MCF 10A (cell line): ENCODE results near the gene F8. TPM values are rescaled to one million over a fixed set of nuclear protein-coding genes. Genes with fewer than 3 reads are reported as not detected.
A peak's percentile ranks its signal among the peaks of the same experiment; 100 is the strongest.
"Not testable (repeated sequence)": the region's sequence is repeated elsewhere in the genome, so short reads cannot be mapped to it uniquely, and the experiment has no call there.

ENCODE experiments used
- BruUV-seq: library from RNA; stranded (reverse); fragments of 400-500 nt; replicated peaks from 2 replicates; lab custom pipeline; 2021; lab: Mats Ljungman, UMichigan
- CTCF ChIA-PET: fragments of 300-600 bp; sonication (Branson Sonifier 250); formaldehyde crosslinking; extraction: SDS; loops from one replicate; lab custom pipeline; 2021; ENCODE audit warnings: antibody characterized with exemption, inconsistent platforms; lab: Yijun Ruan, JAX
- POLR2A ChIA-PET: fragments of 300-600, 350-650 bp; sonication (Branson Sonifier 250); formaldehyde crosslinking; extraction: SDS; loops from one replicate; lab custom pipeline; 2020; ENCODE audit warnings: antibody characterized with exemption, inconsistent platforms; lab: Yijun Ruan, JAX
- DNase-seq: peaks from one replicate; pipeline ENCODE4 v3.0.0-alpha.2; 2018; ENCODE audit not compliant: unreplicated experiment
- H3K27ac Mint-ChIP-seq: one replicate; pipeline ENCODE4 v1.8.0; 2022; ENCODE audit warnings: mild to moderate bottlenecking, low read depth, mixed read lengths; ENCODE audit not compliant: unreplicated experiment
- H3K27me3 Mint-ChIP-seq: one replicate; pipeline ENCODE4 v1.8.0; 2022; ENCODE audit warnings: mixed read lengths; ENCODE audit not compliant: insufficient read depth, unreplicated experiment
- H3K36me3 Mint-ChIP-seq: one replicate; pipeline ENCODE4 v1.8.0; 2022; ENCODE audit warnings: mild to moderate bottlenecking, moderate library complexity, mixed read lengths; ENCODE audit not compliant: insufficient read depth, unreplicated experiment
- H3K4me1 Mint-ChIP-seq: one replicate; pipeline ENCODE4 v1.8.0; 2022; ENCODE audit warnings: mixed read lengths; ENCODE audit not compliant: insufficient read depth, unreplicated experiment
- H3K4me3 Mint-ChIP-seq: one replicate; pipeline ENCODE4 v1.8.0; 2022; ENCODE audit warnings: mild to moderate bottlenecking, moderate library complexity, mixed read lengths; ENCODE audit not compliant: unreplicated experiment
- H3K9me3 Mint-ChIP-seq: one replicate; pipeline ENCODE4 v1.8.0; 2022; ENCODE audit warnings: mixed read lengths; ENCODE audit not compliant: unreplicated experiment
- CTCF ChIP-seq: fragments of 200-600 bp; IDR thresholded peaks from one replicate; pipeline ENCODE4 v1.8.0; 2022; ENCODE audit warnings: antibody characterized with exemption, mild to moderate bottlenecking; ENCODE audit not compliant: unreplicated experiment
- intact Hi-C: fragments of 100-400 bp; cut with micrococcal nuclease; formaldehyde crosslinking; loops from 2 replicates; pipeline ENCODE4 v1.14.1; 2022
- total RNA-seq: library from RNA; stranded (reverse); gene quantifications from 2 replicates; pipeline ENCODE4 v1.2.3, GENCODE V29; 2022

Gene F8
- total RNA-seq, 1 experiment from 2014 or later = 5.3 TPM

- no peak for DNase-seq
- BruUV-seq = no TSS peak
- no peak overlapping the region for H3K4me3 Mint-ChIP-seq
- H3K4me1 Mint-ChIP-seq = no peaks in the 10 kb centered on the region
- ChIA-PET CTCF (interaction anchor here (0.6 to 1.1 kb wide), 4 partner anchors 11 to 127 kb away, joined by 3 to 4 read pairs (median 3); no protein-coding TSS in a partner anchor), POLR2A (interaction anchor here (1.1 to 1.2 kb wide), 2 partner anchors 13 to 28 kb away, joined by 3 to 4 read pairs; no protein-coding TSS in a partner anchor)
- intact Hi-C loops = no loop called here
- no peaks in the 10 kb centered on the region for H3K36me3 Mint-ChIP-seq
- H3K27ac Mint-ChIP-seq = no peak overlapping the region
- TF ChIP-seq CTCF = no peak
- H3K27me3 Mint-ChIP-seq = peaks cover 43% of the 10 kb centered on the region
- H3K9me3 Mint-ChIP-seq = no peaks in the 10 kb centered on the region
These were observed 195.1 kb downstream of the F8 start for GRCh38 chrX:154827194-154828015.

- intact Hi-C loops, CTCF ChIA-PET, BruUV-seq, H3K4me3 Mint-ChIP-seq, H3K36me3 Mint-ChIP-seq, H3K4me1 Mint-ChIP-seq, H3K27ac Mint-ChIP-seq, H3K9me3 Mint-ChIP-seq, DNase-seq: not testable (repeated sequence)
- POLR2A ChIA-PET = interaction anchor here (0.7 kb wide), 1 partner anchor 95 kb away, joined by 3 read pairs; no protein-coding TSS in a partner anchor
- H3K27me3 Mint-ChIP-seq = peaks cover 45% of the 10 kb centered on the region
These were observed 196.9 kb downstream of the F8 start for GRCh38 chrX:154825586-154825985.

GRCh38 chrX:154824638-154825037 lies 197.9 kb downstream of the F8 start:
- intact Hi-C loops = no loop called here
- peak; percentile 88 for DNase-seq
- ChIA-PET CTCF (interaction anchor here (0.6 to 1.0 kb wide), 2 partner anchors 14 to 16 kb away, joined by 3 to 5 read pairs; no protein-coding TSS in a partner anchor), POLR2A (interaction anchor here (0.7 to 2.2 kb wide), 6 partner anchors 13 to 62 kb away, joined by 3 to 18 read pairs (median 4); partner anchors contain the start of genes DKC1 and MPP1)
- Mint-ChIP-seq H3K4me1 (no peaks in the 10 kb centered on the region), H3K9me3 (no peaks in the 10 kb centered on the region), H3K27ac (no peak overlapping the region), H3K36me3 (no peaks in the 10 kb centered on the region), H3K4me3 (no peak overlapping the region), H3K27me3 (peaks cover 45% of the 10 kb centered on the region)
- TF ChIP-seq CTCF = no peak
- BruUV-seq = no TSS peak

GRCh38 chrX:154822029-154822428 lies 200.5 kb downstream of the F8 start:
- no peaks in the 10 kb centered on the region for H3K36me3 Mint-ChIP-seq
- H3K27me3 Mint-ChIP-seq = peaks cover 39% of the 10 kb centered on the region
- ChIA-PET CTCF (interaction anchor here (0.9 to 1.1 kb wide), 2 partner anchors 16 to 23 kb away, joined by 3 to 4 read pairs; partner anchors contain the start of gene MPP1), POLR2A (interaction anchor here (0.7 to 1.3 kb wide), 4 partner anchors 10 to 335 kb away, joined by 3 to 4 read pairs (median 3); partner anchors contain the start of gene MPP1)
- BruUV-seq = no TSS peak
- no peak for TF ChIP-seq CTCF
- no peaks in the 10 kb centered on the region for H3K9me3 Mint-ChIP-seq
- no peak for DNase-seq
- H3K4me1 Mint-ChIP-seq = no peaks in the 10 kb centered on the region
- no peak overlapping the region for H3K4me3 Mint-ChIP-seq
- no peak overlapping the region for H3K27ac Mint-ChIP-seq
- intact Hi-C loops = no loop called here
